T-helper 2 cell (primary cell): Measurements from ENCODE around the gene FRS2.

Experiments
- DNase-seq, 5 experiments: peaks; one replicate each; pipeline versions ENCODE4 v3.0.0 to v3.0.0-alpha.2; 2012 to 2022

The FRS2 gene

DNA sequence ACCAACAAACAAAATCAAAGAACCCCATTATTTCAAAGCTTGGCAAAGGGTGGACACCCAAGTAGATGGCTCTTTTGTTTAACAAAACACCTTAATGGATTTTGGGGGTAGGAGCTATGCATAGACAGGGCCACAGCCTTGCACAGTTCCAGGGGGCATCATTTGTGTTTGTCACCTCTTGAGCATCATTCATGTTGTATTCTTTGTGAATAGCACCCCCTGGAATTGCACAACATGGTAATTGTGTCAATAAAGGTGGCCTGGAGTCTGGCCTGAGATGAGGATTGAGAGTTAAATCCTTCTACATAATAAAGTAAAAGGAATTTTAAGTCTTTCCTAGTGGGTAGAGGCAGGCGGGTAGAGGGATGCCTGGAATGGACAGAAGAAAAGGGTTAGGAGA, 3.3 kb upstream of the FRS2 start:
- DNase-seq: no peak

- no peak for DNase-seq
These were observed 2.8 kb upstream of the FRS2 start for GRCh38 chr12:69467366-69467765.

DNA sequence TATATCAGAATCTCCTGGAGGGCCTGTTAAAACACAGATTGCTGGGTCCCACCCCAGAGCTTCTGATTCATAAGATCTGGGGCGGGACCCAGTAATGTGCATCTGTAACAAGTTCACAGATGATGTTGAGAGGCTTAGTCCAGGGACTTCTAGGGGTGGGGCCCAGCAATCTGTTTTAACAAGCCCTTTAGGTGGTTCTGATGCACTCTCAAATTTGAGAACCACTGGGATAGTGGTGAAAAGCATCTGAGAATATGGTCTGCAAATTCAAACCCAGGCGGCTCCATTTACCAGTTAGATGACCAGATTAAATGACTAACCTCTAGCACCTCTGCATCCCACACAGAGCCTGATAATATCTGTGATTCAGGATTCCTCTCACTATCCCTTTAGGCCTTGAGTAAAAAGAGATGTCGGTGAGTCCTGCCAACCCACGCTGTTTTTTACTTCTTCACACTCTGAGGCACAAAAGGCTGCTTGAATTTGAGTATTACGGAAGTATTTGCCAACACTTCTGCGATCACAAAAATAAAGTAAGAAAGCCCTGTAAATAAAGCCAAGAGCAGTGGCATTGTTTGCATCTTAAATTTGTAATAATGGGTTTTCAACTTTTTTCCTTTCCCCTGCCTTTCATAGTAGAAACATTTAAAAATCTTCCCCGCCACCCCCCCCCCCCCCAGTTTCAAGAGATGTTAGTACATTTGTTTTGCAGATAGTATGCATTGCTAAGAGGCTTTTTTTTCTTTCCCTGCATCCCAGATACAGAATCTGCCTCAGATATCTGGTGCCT, 1.8 kb upstream of the FRS2 start:
- DNase-seq: peak in 1 of 5 experiments; percentile 17

- no peak for DNase-seq
These were observed 367 bp upstream of the FRS2 start for GRCh38 chr12:69469854-69470188.

DNA sequence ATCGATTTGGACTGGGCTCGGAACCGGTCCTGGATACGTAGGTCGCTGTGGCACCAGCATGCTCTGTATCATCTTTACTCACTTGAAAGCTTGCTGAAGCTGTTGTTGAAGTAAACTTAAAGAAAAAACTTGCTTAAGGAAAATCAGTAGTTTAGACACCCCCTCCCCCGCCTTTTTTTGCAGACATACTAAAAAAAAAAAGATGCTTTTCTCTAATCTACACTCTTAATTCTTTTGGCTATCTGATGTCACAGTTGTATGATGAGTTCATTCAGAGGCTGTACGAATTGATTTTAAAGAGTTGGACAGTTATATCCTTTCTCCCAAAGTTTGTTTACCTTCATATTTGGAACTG, 865 bp downstream of the FRS2 start:
- DNase-seq: peak in 1 of 5 experiments; percentile 28

DNA sequence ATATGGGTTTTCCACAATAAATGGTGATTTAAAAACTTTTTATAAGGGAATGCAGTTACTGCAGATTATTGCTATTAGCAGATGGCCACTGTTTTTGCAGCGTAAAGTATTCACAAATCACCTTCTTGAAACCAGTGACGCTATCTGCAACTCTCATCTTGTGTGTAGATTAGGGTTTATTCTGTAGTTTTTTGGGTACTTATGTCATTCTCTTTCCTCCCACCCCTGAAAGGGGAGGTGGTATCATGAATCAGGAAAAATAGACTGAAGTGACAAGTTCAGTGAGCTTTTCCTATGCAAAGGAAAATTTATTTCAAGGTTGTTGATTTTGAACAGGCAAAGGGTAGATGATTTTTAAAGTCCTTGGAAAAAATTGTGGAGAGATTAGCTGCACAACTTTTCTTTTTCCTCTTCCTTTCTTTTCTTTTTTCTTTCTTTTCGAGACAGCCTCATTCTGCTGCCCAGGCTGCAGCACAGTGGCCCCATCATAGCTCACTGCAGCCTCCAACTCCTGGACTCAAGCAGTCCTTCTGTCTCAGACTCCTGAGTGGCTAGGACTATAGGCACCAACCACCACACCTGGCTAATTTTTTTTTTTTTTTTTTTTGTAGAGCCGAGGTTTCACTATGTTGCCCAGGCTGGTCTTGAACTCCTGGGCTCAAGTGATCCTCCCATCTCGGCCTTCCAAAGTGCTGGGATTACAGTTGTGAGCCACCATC, 1.6 kb downstream of the FRS2 start:
- no peak for DNase-seq

DNA sequence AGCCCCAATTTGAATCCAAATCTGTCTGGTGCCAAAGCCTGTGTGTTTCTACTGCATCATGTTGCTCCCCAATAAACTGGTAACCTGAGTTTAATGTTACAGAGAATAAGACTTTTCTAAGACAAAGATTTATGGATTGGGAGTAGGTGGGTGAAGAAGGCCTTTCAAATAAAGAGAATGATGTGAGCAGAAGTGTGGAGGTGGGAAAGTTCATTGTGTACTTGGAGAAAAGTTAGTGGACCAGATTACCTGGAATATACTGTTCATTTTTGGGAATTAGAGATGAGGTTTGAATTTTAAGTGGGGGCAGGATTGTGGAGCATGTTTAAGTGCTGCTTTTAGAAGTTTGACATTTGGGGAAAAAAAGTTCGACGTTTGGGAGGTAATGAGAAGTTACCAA, 3.1 kb downstream of the FRS2 start:
- DNase-seq: no peak

DNA sequence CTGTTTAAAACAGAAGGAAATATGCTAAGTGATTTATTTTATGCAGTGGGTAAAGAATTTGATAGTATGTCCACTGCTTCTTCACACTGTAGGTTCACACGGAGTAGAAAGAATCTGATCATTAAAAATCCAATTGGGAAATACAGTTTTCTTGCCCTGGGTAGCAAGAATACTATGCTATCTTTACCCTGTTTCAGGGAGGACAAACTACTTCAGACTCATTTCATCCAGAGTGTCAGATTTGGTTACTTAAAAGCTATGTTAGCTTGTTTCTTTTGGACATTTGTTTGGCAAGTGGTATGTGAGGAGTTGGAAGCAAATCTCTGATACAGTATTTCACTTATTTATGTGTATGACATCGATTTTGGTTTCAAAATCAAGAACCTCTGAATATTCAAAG, 4.3 kb downstream of the FRS2 start:
- DNase-seq: no peak

GRCh38 chr12:69475237-69475975, 5.2 kb downstream of the FRS2 start:
- DNase-seq: no peak

DNA sequence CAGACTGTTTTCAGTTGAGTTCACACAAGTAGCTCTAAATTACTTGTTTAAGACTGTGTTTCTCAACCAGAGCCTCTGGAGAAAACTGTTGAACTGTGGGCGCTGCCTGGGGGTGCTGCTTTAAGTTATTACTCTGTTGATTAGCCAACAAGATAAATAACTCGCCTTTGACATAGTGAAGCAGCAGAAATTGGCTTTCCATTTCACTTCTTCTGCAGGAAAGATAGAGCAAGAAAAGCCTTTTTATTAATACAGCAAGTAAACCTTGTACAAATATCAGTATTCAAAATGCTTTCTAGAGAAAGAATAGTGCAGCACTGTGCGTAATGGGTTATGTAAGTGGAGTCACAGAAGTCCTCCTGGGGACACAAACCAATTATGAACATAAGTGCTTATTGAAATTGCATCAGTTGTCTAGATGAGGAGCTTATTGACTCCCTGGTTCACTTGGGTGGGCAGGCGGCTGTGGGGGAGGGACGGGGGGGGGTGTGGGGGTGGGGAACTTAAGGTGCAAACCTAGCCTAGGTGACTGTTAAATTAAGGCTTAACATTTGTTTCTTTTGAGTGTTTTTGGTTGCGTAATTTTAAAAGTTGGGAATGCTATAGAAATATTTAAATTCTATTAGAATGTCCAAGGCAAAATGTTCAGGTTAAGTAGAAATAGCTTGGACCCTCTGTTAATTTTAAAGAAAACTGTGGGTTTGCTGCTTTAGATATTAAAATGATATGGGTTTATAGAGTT, 6.3 kb downstream of the FRS2 start:
- no peak for DNase-seq

GRCh38 chr12:69479675-69480074, 9.5 kb downstream of the FRS2 start:
- no peak for DNase-seq

DNA sequence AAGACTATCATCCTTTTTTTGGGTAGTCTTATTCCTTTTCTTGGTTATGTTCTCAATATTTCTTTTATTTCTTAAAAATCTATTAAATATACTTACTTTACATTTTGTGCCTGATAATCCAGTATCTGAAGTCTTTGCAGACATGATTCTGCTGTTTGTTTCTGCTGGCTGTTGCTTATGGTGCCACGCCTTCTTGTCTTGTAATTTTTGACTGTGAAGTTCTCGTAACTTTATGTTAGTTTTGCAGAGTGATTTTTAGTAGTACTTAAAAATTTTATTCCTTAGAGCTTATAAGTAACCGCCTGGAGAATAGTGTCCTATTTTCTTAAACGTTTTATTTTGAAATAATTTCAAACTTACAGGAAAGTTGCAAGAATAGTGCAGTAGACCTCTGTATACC, 10.5 kb downstream of the FRS2 start:
- DNase-seq: no peak

DNA sequence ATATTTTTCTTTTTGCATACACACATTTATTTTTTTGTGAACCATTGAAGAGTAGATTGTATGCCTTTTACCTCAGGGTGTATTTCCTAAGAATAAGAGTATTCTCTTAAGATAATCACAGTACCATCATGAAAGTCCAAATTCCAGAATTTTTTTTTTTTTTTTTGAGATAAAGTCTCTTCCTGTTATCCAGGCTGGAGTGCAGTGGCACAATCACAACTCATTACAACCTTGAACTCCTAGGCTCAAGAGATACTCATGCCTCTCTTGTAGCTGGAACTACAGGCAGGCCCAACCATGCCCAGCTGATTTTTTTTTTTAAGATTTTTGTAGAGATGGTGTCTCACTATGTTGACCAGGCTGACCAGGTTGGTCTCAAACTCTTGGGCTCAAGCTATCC, 10.9 kb downstream of the FRS2 start:
- DNase-seq: no peak

- DNase-seq: no peak
These were observed 13.5 kb downstream of the FRS2 start for GRCh38 chr12:69483700-69484099.

- DNase-seq: no peak
These were observed 14.2 kb downstream of the FRS2 start for GRCh38 chr12:69484428-69484827.

DNA sequence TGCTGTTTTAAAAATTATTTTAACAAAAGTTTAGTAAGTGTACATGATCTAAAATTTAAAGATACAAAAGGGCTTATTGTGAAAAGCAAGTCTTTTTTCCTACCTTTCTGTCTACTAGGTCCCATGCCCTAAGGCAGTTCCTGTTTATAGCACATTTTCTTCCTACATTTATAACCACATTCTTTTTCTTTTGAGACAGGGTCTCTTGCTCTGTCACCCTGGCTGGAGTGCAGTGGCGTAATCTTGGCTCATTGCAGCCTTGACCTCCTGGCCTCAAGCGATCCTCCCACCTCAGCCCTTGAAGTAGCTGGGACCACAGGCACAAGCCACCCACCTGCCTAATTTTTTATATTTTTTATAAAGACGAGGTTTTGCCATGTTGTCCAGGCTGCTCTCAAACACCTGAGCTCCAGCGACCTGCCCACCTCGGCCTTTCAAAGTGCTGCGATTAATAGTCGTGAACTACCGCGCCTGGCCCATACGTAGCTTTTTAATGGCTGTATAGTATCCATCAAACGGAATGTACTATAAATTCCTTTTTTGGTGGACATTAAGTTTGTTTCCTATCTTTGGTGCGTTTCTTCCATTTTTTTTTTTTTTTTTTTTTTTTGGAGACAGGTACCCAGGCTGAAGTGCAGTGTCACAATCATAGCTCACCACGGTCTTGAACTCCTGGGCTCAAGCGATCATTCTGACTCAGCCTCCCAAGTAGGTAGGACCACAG, 20.9 kb downstream of the FRS2 start:
- DNase-seq: no peak

DNA sequence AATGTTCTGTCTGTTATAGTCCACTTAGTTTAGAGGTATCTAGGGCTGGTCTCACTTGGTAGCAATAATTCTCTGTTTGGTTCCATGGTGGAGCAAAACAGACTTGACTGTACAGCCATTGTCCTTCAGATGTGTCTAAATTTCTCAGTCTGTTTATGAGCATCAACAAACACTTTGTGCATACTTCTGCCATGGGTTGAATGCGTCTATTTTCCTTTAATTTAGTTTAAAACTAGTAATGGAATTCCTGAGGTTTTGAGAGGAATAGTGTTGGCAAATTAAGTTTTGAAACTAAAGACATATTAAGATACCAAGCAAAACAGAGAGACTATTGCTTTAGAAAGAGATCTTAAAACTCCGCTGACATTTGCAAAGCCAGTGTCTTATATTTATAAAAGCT, 22.6 kb downstream of the FRS2 start:
- no peak for DNase-seq

GRCh38 chr12:69495071-69495470, 24.9 kb downstream of the FRS2 start:
- no peak for DNase-seq

DNA sequence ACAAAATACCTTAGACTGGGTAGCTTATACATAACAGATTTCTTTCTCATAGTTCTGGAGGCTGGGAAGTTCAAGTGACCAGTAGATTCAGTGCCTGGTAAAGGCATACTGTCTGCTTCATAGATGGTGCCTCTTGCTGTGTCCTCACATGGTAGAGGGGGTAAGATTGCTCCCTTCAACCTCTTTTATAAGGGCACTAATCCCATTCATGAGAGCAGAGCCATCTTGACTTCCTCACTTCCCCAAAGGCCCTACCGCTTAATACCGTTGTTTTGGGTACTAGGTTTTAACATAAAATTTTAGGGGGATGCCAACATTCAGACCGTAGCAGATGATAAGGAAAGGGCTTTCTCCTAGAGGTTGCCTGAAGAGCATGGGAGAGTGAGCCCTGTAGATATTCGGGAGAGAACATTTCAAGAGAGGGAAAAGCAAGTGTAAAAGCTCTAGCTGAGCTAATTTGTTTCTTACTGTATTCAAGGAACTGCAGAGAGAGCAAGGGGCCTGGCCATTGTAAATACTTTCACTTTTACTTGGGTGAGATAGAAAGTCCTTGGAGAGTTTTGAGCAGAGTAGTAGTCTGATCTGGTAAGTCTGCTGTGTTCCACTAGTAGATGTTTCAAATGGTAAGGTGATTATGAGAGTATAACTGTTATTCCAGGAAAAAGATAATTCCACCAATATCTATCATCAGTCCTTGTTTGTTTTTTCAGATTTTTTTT, 27.3 kb downstream of the FRS2 start:
- DNase-seq: peak in 1 of 5 experiments; percentile 43

GRCh38 chr12:69500631-69501030, 30.4 kb downstream of the FRS2 start:
- DNase-seq: no peak

DNA sequence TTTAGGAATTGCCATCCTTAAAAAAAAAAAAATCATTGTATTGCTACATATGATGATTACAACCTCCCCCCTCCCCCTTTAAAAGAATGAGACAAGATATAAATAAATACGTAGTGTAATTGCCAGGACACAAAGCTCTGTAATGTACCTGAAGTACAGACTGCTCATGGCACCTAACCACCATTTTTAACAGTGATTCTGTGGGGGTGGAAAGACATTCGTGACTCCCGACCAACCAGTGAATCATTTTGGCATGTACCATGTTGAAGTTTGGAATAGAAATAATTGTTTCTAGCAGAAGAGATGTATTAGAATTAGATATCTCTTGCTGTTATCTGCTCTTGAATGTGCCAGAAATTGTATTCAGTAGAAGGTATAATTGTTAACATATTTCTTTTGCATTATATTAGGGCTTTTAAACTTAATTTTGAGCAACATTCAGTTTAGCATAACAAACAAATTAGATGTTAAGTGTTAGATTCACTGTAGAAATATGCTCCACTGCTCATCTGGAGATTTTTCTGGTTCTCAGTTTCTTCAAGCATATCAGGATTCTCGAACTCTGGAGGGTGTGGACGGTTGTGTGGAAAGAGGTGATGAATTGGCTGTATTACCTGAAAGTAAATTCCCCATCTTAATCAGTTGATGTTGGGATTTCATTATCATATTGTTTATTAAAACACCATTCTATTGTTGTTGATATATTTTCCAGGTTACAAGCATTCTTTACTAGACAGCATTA, 31.1 kb downstream of the FRS2 start:
- DNase-seq: no peak
